Peyer's patch (tissue), 4 donors: ENCODE measurements around the gene SLU7. TPM values are rescaled to one million over a fixed set of nuclear protein-coding genes. Genes with fewer than 3 reads are reported as not detected.
A peak's percentile ranks its signal among the peaks of the same experiment; 100 is the strongest.

Experiments used
- DNase-seq, 3 donors: peaks; one replicate each; pipeline ENCODE4 v3.0.0-alpha.2; 2017 to 2019
- H3K27ac ChIP-seq, 4 donors: fragments of 200-600 bp; sonication (generic); one replicate each; pipeline ENCODE4 v1.5.1; 2016 to 2019
- H3K27me3 ChIP-seq, 2 donors: fragments of 200-600 bp; sonication (generic); one replicate each; pipeline ENCODE4 v1.5.1; 2019
- H3K36me3 ChIP-seq, 3 donors: fragments of 200-600 bp; sonication (generic); one replicate each; pipeline ENCODE4 v1.5.1; 2016 to 2019
- H3K4me1 ChIP-seq, 4 donors: fragments of 200-600 bp; sonication (generic); one replicate each; pipeline ENCODE4 v1.5.1; 2016 to 2019
- H3K4me3 ChIP-seq, 4 donors: fragments of 200-600 bp; sonication (generic); 1 replicate in 3 of 4; 2 replicates in 1 of 4; pipeline ENCODE4 v1.5.1; 2016 to 2019; ENCODE audit warnings: mild to moderate bottlenecking in 1 of 4
- H3K9me3 ChIP-seq, 4 donors: fragments of 200-600 bp; sonication (generic); one replicate each; pipeline ENCODE4 v1.5.1; 2016 to 2019; ENCODE audit warnings: mild to moderate bottlenecking in 1 of 4
- CTCF ChIP-seq, 6 experiments: fragments of 450-650 bp in 4 of 6; fragments of 200-600 bp in 2 of 6; sonication (generic) in 1 of 6; IDR thresholded peaks; one replicate each; pipeline ENCODE4 v1.5.1; 2017 to 2019; ENCODE audit warnings: antibody characterized with exemption in 6 of 6, mild to moderate bottlenecking in 3 of 6, moderate library complexity in 1 of 6
- POLR2A ChIP-seq, 2 donors: fragments of 450-650 bp; IDR thresholded peaks; one replicate each; pipeline ENCODE4 v1.5.1; 2017; ENCODE audit warnings: antibody characterized with exemption in 2 of 2, mild to moderate bottlenecking in 2 of 2, moderate library complexity in 2 of 2
- total RNA-seq, 4 donors: library from RNA; depleted of rRNA; stranded (reverse); fragments of >200 nt; gene quantifications; one replicate each; pipeline ENCODE4 v1.1.0, GENCODE V29; 2016

SLU7 gene
- total RNA-seq, 4 donors from 2014 or later = 45.5 to 94.9 (median 61.1) TPM

- Histone ChIP-seq H3K36me3 (no peaks in the 10 kb centered on the region), H3K4me1 (no peaks in the 10 kb centered on the region), H3K4me3 (peak within 1 kb of the TSS; percentile 33 to 68 (median 50)), H3K27me3 (no peaks in the 10 kb centered on the region), H3K9me3 (no peaks in the 10 kb centered on the region), H3K27ac (peak within 1 kb of the TSS; percentile 3 to 71 (median 36))
- TF ChIP-seq POLR2A (IDR thresholded peaks at IDR 0.05) = no peak
- TF ChIP-seq CTCF (IDR thresholded peaks at IDR 0.05) = no peak
- DNase-seq = peak in 2 of 3 donors; percentile 59 to 73
Observed at GRCh38 chr5:160369990-160370712, 48.7 kb downstream of the SLU7 start, which contains the start of gene C1QTNF2. Gene C1QTNF2 (minus strand): TSS chr5:160370626. CDS start chr5:160355011, 15,615 bp downstream.

- Histone ChIP-seq H3K4me1 (peaks cover 0 to 1% (median 0%) of the 10 kb centered on the region in 4 donors), H3K36me3 (no peaks in the 10 kb centered on the region), H3K27ac (no peak overlapping the region), H3K27me3 (no peaks in the 10 kb centered on the region), H3K9me3 (no peaks in the 10 kb centered on the region), H3K4me3 (no peak overlapping the region)
- no peak for TF ChIP-seq POLR2A (IDR thresholded peaks at IDR 0.05)
- TF ChIP-seq CTCF (IDR thresholded peaks at IDR 0.05) = no peak
- DNase-seq = no peak
Observed at GRCh38 chr5:160367885-160368284, 51.0 kb downstream of the SLU7 start.

GRCh38 chr5:160367261-160367660, 51.6 kb downstream of the SLU7 start:
- H3K4me1 ChIP-seq = peaks cover 0 to 6% (median 0%) of the 10 kb centered on the region in 4 donors
- H3K4me3 ChIP-seq = no peak overlapping the region
- no peaks in the 10 kb centered on the region for H3K36me3 ChIP-seq
- TF ChIP-seq POLR2A (IDR thresholded peaks at IDR 0.05) (no peak), CTCF (IDR thresholded peaks at IDR 0.05) (no peak)
- H3K27ac ChIP-seq = no peak overlapping the region
- no peak for DNase-seq
- no peaks in the 10 kb centered on the region for H3K9me3 ChIP-seq
- H3K27me3 ChIP-seq = no peaks in the 10 kb centered on the region

- DNase-seq = no peak
- Histone ChIP-seq H3K36me3 (no peaks in the 10 kb centered on the region), H3K27ac (no peak overlapping the region), H3K4me1 (peaks cover 0 to 6% (median 0%) of the 10 kb centered on the region in 4 donors), H3K4me3 (no peak overlapping the region), H3K27me3 (no peaks in the 10 kb centered on the region), H3K9me3 (no peaks in the 10 kb centered on the region)
- no peak for TF ChIP-seq POLR2A (IDR thresholded peaks at IDR 0.05)
- no peak for TF ChIP-seq CTCF (IDR thresholded peaks at IDR 0.05)
Observed at GRCh38 chr5:160366230-160366629, 52.7 kb downstream of the SLU7 start.

- no peak for DNase-seq
- Histone ChIP-seq H3K27ac (peak overlapping the region in 3 of 4 donors; percentile 30 to 70 (median 48)), H3K4me3 (no peak overlapping the region), H3K36me3 (no peaks in the 10 kb centered on the region), H3K27me3 (no peaks in the 10 kb centered on the region), H3K9me3 (no peaks in the 10 kb centered on the region), H3K4me1 (peaks cover 0 to 16% (median 0%) of the 10 kb centered on the region in 4 donors)
- no peak for TF ChIP-seq POLR2A (IDR thresholded peaks at IDR 0.05)
- no peak for TF ChIP-seq CTCF (IDR thresholded peaks at IDR 0.05)
Observed at GRCh38 chr5:160363660-160364395, 55.1 kb downstream of the SLU7 start.
